ENCODE measurements around the gene VWA8. TPM values are rescaled to one million over a fixed set of nuclear protein-coding genes. Genes with fewer than 3 reads are reported as not detected.
"Not testable (repeated sequence)": the region's sequence is repeated elsewhere in the genome, so short reads cannot be mapped to it uniquely, and the experiment has no call there.

The VWA8 gene
- total RNA-seq, 1 donor from 2014 or later: 49.3 TPM

DNA sequence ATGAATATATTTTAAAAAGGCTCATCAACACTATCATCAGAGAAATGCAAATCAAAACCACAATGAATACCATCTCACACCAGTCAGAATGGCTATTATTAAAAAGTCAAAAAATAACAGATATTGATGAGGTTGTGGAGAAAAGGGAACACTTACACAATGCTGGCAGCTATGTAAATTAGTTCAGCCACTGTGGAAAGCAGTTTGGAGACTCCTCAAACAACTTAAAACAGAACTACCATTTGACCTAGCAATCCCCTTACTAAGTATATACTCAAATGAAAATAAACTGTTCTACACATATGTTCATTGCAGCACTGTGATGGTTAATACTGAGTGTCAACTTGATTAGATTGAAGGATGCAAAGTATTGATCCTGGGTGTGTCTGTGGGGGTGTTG lies 98.2 kb downstream of the VWA8 start:
- not testable (repeated sequence) for FAIRE-seq

GRCh38 chr13:41859565-41859964 lies 101.3 kb downstream of the VWA8 start:
- DNase-seq (ENCODE audit: low spot score in 2 of 2) (no peak), FAIRE-seq (no peak)

More for the DNA sequence above, 98.2 kb downstream of the VWA8 start:
- DNase-seq (ENCODE audit: low spot score in 2 of 2): not testable (repeated sequence)

GRCh38 chr13:41858780-41859179 lies 102.1 kb downstream of the VWA8 start:
- DNase-seq (ENCODE audit: low spot score in 2 of 2) (no peak), FAIRE-seq (no peak)

- DNase-seq (ENCODE audit: low spot score in 2 of 2): no peak
- FAIRE-seq: no peak
Observed at GRCh38 chr13:41854758-41855157, 106.2 kb downstream of the VWA8 start.

- DNase-seq (ENCODE audit: low spot score in 2 of 2): no peak
- no peak for FAIRE-seq
Observed at GRCh38 chr13:41851351-41851750, 109.6 kb downstream of the VWA8 start.

DNA sequence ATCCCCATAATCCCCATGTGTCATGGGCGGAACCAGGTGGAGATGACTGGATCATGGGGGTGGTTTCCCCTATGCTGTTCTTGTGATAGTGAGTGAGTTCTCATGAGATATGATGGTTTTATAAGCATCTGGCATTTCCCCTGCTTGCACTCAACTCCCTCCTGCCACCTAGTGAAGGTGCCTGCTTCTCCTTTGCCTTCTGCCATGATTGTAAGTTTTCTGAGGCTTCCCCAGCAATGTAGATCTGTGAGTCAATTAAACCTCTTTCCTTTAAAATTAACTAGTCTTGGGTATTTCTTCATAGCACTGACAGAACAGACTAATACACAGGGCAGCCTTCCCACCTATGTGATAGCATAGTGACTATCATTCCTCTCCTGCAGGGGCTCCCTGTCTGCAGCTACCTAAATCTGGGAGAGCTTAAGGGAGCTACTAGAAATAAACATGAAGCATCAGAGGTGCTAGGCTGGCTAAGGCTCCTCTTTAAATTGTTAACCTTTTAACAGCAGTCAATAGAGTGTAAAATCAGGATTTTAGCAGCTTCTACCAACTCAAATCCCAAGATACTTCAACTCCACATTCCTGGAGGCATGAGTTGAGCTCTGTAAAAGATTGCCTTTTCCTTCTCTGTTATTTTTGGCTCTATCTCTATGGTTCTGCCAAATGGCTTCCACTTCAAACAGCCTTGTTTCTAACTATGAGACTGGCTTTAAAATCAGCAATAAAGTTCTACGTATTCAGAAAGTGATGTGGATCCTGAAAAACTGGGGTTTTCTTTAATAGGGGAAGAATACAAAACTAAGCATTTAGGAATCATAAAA lies 112.3 kb downstream of the VWA8 start:
- DNase-seq (ENCODE audit: low spot score in 2 of 2) (no peak), FAIRE-seq (no peak)

- FAIRE-seq (no peak), DNase-seq (ENCODE audit: low spot score in 2 of 2) (no peak)
Observed at GRCh38 chr13:41847216-41847615, 113.7 kb downstream of the VWA8 start.

- DNase-seq (ENCODE audit: low spot score in 2 of 2): no peak
Observed at GRCh38 chr13:41842036-41842620, 118.8 kb downstream of the VWA8 start.

GRCh38 chr13:41837629-41838028 lies 123.3 kb downstream of the VWA8 start:
- DNase-seq (ENCODE audit: low spot score in 2 of 2): no peak
- no peak for FAIRE-seq

More at GRCh38 chr13:41842036-41842620, 118.8 kb downstream of the VWA8 start:
- FAIRE-seq: no peak

- no peak for DNase-seq (ENCODE audit: low spot score in 2 of 2)
- FAIRE-seq: no peak
Observed at GRCh38 chr13:41835871-41836270, 125.0 kb downstream of the VWA8 start.

GRCh38 chr13:41834697-41835096 lies 126.2 kb downstream of the VWA8 start:
- not testable (repeated sequence) for DNase-seq (ENCODE audit: low spot score in 2 of 2); FAIRE-seq

DNA sequence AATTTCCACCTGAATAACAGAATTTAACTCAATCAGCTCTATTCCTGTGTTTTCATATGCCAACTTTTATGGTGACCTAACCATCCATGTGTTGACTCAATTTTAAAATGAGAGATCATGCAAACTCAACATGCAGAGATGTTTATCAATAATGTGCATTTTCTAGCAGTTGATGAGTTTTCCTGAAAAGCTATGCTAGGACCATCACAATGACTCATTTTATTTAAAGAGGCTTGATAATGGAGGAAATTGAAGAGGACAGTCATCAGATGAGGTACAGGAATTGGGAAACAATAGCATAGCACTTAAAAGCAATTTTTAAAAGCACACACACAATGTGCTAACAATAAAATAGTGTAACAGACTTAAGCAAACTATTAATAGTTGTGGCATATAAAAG lies 127.1 kb downstream of the VWA8 start:
- FAIRE-seq (no peak), DNase-seq (ENCODE audit: low spot score in 2 of 2) (no peak)

DNA sequence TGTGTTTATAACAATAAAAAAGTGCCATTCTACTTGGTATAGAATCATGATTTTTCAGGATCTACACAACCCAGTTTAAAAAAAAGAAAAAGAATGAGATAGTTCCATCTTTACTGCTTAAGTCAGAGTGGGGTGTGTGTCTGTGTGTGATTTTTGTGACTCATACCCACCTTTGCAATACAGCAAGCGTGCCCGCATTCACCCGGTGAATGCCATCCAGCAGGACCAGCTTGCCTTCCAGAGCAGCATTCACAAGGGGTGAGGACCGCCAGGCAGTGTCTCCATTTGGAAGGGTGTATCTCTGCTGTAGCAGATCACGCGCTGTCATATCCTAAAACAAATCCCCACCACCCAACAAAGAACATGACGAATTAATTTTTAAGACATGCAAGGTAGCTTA lies 127.7 kb downstream of the VWA8 start:
- FAIRE-seq (no peak), DNase-seq (ENCODE audit: low spot score in 2 of 2) (no peak)

DNA sequence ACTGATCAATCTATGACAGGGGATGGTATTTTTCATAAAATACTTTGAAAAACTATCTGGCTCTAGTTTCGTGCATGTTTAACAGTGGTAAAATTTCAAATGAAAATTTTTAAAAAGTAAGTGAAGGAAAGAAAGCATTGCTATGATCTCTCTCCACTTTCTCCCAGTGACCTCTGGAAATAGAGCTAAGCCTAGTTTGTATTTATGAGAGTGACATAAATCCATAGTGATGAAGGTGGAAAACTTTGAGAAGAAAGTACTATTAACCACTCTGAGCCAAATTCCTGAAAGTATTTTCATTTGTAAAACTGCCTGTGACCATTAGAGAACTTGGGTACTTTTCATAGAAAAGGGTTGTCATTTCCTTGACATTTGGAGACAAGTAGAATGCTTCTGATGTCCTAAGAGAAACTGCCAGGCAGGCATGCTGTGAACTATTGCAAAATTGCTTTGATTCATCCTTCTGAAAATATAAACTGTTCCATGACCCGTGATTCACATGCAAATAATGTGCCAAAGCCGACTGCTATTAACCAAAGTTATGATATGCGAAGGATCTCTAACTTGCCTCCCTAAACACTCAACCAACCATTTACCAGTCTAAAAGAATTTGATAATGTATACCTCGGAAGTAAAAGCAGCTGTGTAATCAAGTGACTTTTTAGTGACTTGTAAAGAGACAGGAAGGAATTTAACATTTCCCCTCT lies 133.2 kb downstream of the VWA8 start:
- DNase-seq (ENCODE audit: low spot score in 2 of 2) (peak in 1 of 2 donors; percentile 12), FAIRE-seq (no peak)

DNA sequence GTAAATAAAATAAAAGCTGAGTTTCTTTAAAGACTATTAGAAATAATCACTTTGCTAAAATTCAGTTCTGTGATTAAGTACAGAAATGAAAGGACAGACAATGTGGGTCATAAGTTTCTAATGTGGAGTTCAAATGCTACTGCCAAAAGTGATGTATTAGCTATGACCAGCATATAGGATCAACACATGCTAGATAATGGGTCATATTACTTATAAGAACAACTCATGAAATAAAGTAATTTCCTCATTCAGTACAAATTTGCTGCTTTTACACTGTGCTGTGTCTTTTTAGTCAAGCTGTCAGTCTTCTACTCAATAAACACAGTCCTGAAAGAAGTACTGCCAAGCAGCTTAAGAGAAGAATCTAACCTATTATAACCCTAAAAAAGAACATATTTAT lies 135.2 kb downstream of the VWA8 start:
- no peak for DNase-seq (ENCODE audit: low spot score in 2 of 2)
- no peak for FAIRE-seq

DNA sequence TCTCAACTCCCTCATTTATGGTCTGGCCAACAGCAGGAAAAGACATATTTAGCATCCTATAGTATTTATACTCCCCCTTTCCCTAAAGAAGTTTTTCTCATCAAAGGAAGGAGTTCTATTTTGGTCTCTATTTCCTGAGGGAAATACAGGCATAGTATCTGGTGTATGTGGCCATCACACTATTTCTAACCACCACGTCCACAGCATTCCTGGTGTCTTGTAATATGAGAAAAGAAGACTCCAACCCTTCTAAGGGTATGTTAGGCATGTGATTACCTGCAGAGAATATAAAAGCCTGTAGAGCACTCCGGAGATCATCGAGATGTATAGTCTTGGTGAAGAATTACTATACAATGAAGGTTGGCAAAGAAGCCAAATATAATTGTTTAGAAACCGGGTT lies 137.4 kb downstream of the VWA8 start:
- no peak for FAIRE-seq
- DNase-seq (ENCODE audit: low spot score in 2 of 2): no peak

- FAIRE-seq: peak; percentile 10
- DNase-seq (ENCODE audit: low spot score in 2 of 2): no peak
Observed at GRCh38 chr13:41822560-41822959, 138.3 kb downstream of the VWA8 start.

DNA sequence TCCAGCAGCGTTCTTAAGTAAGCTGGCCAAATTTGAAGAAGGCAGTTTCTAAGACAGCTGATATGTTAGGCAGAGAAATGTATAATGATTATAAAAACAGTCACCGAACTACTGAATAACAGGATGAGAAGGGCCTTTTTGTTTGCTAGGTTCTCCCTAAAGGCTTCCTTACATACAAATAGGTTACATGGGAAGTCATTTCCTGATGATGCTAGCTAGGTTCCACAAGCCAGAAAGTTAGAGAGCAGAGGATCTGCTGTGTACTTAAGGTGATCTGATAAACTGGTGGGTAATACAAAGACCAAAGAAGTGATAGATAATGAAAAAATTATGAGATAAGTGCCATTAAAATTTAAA lies 139.7 kb downstream of the VWA8 start:
- no peak for DNase-seq (ENCODE audit: low spot score in 2 of 2)
- no peak for FAIRE-seq

DNA sequence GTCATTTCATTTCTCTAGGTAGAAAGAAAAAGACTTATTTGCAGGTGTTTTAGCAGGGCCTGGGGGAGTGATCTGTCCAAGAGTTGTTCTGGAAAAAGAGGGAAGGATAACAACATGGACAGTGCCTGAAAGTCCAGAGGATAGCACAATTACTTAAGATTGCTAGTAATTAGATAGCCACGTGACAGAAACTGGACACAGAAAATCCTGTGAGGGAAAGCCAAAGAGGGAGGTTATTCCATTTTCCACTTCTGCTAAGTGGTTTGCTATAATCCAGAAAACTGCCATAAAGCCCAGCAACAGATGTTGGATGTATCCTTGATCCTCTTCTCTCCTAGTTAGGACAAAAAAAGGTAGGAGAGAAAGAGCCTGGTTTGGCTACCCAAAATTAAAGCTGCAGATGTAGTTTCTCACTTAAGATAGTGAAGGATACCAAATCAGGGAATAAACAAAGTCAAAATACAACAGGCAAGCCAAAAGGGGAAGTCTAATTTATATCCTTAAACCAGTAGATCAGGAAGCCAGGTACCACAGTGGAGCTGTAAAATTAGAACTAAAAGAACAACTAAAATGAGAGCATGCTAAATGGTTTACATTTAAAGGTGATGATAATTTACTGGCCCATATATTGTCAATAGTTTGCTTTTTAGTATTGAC lies 140.2 kb downstream of the VWA8 start:
- no peak for FAIRE-seq
- DNase-seq (ENCODE audit: low spot score in 2 of 2): no peak

- FAIRE-seq: no peak
- no peak for DNase-seq (ENCODE audit: low spot score in 2 of 2)
Observed at GRCh38 chr13:41816057-41816456, 144.9 kb downstream of the VWA8 start.

DNA sequence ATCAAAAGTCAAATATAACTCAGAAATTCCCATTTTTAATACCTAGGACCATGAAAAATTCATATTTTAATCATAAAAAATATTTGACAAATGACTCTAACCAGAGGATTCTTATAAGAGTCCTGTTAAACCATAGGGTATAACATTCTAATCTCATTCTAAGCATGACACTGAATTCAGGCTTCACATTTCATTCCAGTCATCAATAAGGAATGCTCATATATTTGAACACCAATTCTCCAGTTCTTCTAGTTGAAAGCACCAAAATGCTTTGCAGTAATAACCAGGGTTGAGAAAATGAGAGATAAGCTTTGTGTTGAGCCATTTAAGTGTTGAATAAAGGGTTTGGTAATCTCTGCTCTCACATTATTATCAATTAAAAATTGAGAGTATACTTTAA lies 147.5 kb downstream of the VWA8 start:
- FAIRE-seq (no peak), DNase-seq (ENCODE audit: low spot score in 2 of 2) (no peak)
